HEK293T (cell line): ENCODE results near the gene IL9R.
"Not testable (repeated sequence)": the region's sequence is repeated elsewhere in the genome, so short reads cannot be mapped to it uniquely, and the experiment has no call there.

ENCODE experiments used
- CTCF ChIA-PET: fragments of 350-600 bp; formaldehyde crosslinking; extraction: SDS; loops from one replicate; lab custom pipeline; 2021; ENCODE audit warnings: antibody characterized with exemption, inconsistent platforms; lab: Yijun Ruan, JAX
- POLR2A ChIA-PET: fragments of 350-600 bp; formaldehyde crosslinking; extraction: SDS; loops from one replicate; lab custom pipeline; 2020; ENCODE audit warnings: antibody characterized with exemption, inconsistent platforms; lab: Yijun Ruan, JAX
- DNase-seq: peaks from one replicate; pipeline ENCODE4 v3.0.0; 2012; ENCODE audit warnings: mixed read lengths; ENCODE audit errors: extremely low spot score
- ARNT ChIP-seq: fragments of 450-650 bp; IDR thresholded peaks from 2 replicates; pipeline ENCODE4 v1.6.1; 2017; ENCODE audit warnings: mild to moderate bottlenecking
- BHLHE40 ChIP-seq: fragments of 450-650 bp; IDR thresholded peaks from 2 replicates; pipeline ENCODE4 v1.6.1; 2016; ENCODE audit warnings: mild to moderate bottlenecking, moderate library complexity, borderline replicate concordance
- CTBP1 ChIP-seq: fragments of 450-650 bp; IDR thresholded peaks from 2 replicates; pipeline ENCODE4 v1.6.1; 2016; ENCODE audit warnings: borderline replicate concordance
- ELF4 ChIP-seq: fragments of 450-650 bp; IDR thresholded peaks from 2 replicates; pipeline ENCODE4 v1.6.1; 2017; ENCODE audit warnings: antibody characterized with exemption
- FOXA1 ChIP-seq: fragments of 450-650 bp; IDR thresholded peaks from 2 replicates; pipeline ENCODE4 v1.6.1; 2016; ENCODE audit warnings: mild to moderate bottlenecking
- FOXK2 ChIP-seq: fragments of 450-650 bp; IDR thresholded peaks from 2 replicates; pipeline ENCODE4 v1.6.1; 2016; ENCODE audit warnings: mild to moderate bottlenecking
- FOXM1 ChIP-seq: fragments of 450-650 bp; IDR thresholded peaks from 2 replicates; pipeline ENCODE4 v1.6.1; 2017; ENCODE audit warnings: mild to moderate bottlenecking, borderline replicate concordance
- HDGF ChIP-seq: fragments of 450-650 bp; IDR thresholded peaks from 2 replicates; pipeline ENCODE4 v1.6.1; 2017; ENCODE audit warnings: antibody characterized with exemption, borderline replicate concordance
- L3MBTL2 ChIP-seq: fragments of 450-650 bp; conservative IDR thresholded peaks from 2 replicates; pipeline ENCODE4 v1.6.1; 2016; ENCODE audit warnings: mild to moderate bottlenecking
- LEF1 ChIP-seq: fragments of 450-650 bp; IDR thresholded peaks from 2 replicates; pipeline ENCODE4 v1.6.1; 2017; ENCODE audit warnings: mild to moderate bottlenecking, borderline replicate concordance
- NFRKB ChIP-seq: fragments of 450-650 bp; IDR thresholded peaks from 2 replicates; pipeline ENCODE4 v1.6.1; 2016; ENCODE audit warnings: mild to moderate bottlenecking, moderate library complexity
- SP1 ChIP-seq: fragments of 450-650 bp; IDR thresholded peaks from 2 replicates; pipeline ENCODE4 v1.6.1; 2017
- SUZ12 ChIP-seq: fragments of 450-650 bp; IDR thresholded peaks from 2 replicates; pipeline ENCODE4 v1.6.1; 2016; ENCODE audit warnings: mild to moderate bottlenecking
- TARDBP ChIP-seq: fragments of 450-650 bp; IDR thresholded peaks from 2 replicates; pipeline ENCODE4 v1.6.1; 2016
- ZNF384 ChIP-seq: fragments of 450-650 bp; IDR thresholded peaks from 2 replicates; pipeline ENCODE4 v1.6.1; 2016
- TF ChIP-seq, protein P1 (sequence below): fragments of 450-650 bp; IDR thresholded peaks from 2 replicates; pipeline ENCODE4 v1.6.1; 2016

The IL9R gene

DNA sequence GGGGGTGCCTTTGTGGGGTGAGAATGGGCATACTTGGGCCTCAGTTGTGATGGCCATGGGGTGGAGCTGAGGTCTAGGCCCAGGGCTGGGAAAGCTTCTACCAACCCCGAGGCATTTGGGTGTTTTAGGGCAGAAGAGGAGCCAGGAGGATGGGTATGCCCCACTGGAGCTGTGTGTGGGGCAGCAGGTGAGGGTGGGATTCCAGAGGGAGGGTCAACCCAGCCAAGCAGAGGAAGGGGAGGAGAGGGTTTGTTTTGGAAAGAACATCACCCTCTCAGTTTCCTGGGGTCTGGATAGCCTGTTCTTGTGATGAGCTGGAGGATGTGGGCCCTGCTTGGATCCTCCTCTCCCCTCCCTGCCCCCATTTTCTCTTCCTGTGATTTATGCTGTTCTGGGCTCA lies 620 bp downstream of the IL9R start:
- ChIA-PET CTCF (no interaction called here), POLR2A (no interaction called here)
- DNase-seq: no peak
- TF ChIP-seq SUZ12: no peak
- TF ChIP-seq, protein P1, sequence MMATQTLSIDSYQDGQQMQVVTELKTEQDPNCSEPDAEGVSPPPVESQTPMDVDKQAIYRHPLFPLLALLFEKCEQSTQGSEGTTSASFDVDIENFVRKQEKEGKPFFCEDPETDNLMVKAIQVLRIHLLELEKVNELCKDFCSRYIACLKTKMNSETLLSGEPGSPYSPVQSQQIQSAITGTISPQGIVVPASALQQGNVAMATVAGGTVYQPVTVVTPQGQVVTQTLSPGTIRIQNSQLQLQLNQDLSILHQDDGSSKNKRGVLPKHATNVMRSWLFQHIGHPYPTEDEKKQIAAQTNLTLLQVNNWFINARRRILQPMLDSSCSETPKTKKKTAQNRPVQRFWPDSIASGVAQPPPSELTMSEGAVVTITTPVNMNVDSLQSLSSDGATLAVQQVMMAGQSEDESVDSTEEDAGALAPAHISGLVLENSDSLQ: no peak
- TF ChIP-seq FOXA1: no peak
- TF ChIP-seq HDGF: no peak
- TF ChIP-seq ZNF384: no peak
- no peak for TF ChIP-seq FOXM1
- no peak for TF ChIP-seq L3MBTL2
- no peak for TF ChIP-seq FOXK2
- no peak for TF ChIP-seq ARNT
- no peak for TF ChIP-seq LEF1
- no peak for TF ChIP-seq CTBP1
- no peak for TF ChIP-seq BHLHE40
- TF ChIP-seq TARDBP: no peak
- no peak for TF ChIP-seq SP1
- TF ChIP-seq ELF4: no peak
- TF ChIP-seq NFRKB: no peak

DNA sequence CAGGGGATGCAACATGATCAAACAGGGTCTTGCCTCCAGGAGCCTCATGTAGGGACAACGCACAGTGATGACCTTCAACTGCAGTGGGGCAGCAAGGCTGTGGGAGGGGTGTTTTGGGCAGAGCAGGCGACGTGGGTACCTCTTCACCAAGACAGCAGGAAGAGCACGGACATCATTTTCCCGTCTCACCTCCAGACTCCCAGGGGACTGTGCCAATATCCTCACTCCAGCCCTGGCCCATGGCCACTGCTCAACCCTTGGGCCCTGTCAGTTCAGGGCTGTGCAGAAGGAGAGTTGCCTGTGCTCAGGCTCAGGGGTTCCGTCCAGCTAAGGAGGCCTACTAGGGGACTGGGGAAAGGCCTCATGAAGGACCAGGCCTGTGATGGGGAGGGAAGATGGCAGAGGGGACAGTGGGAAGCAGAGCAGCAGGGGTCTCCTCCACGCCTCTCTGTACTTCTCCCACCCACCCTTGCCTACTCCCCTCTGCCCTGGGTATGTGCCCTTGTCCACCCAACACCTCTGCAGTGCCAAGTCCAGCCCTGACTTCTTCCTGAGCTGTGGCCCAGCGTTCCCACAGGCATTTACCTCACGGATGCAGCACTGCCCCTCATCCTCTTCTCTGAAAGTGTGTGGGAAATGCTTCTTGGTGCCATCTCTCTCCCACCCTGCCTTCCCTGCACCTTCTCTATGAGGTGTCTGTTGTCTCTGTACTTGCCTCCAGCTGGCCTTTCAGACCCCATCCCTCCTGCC lies 1.4 kb downstream of the IL9R start:
- TF ChIP-seq ELF4: no peak
- no peak for TF ChIP-seq L3MBTL2
- no peak for TF ChIP-seq SP1
- no peak for TF ChIP-seq ZNF384
- no peak for TF ChIP-seq BHLHE40
- no peak for TF ChIP-seq TARDBP
- TF ChIP-seq FOXK2: no peak
- no peak for TF ChIP-seq SUZ12
- no peak for TF ChIP-seq LEF1
- TF ChIP-seq FOXA1: no peak
- POLR2A ChIA-PET: no interaction called here
- CTCF ChIA-PET: no interaction called here
- DNase-seq: no peak

- DNase-seq, CTCF ChIA-PET, POLR2A ChIA-PET: not testable (repeated sequence)
Observed at GRCh38 chrX:155999751-156000150, 2.3 kb downstream of the IL9R start.

DNA sequence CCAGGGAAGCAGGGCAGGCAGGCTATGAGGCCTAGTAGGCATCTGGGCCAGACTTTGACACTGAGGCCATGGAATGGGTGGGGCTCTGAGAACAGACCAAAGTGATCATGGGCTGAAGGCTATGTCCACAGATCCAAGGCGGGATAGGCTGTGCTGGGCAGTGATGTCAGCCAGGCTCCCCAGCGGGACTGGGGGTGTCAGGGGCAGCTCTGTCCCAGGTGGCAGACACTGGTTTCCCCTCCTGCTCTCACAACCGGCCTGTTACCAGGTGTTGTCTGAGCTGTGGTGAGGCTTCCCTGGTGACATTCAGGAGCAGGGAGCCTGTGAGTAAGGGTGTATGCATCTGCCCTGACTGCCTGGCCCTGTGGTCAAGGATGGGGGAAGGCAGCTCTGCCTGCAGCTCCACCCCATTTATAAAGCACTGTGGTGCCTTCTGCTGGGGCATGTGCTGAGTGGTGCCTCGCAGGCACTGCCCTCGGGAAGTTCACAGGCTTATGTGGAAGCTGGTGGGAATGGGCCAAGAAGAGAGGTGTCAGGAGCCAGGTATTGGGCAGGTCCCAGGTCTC lies 2.9 kb downstream of the IL9R start:
- ChIA-PET CTCF (no interaction called here), POLR2A (no interaction called here)
- no peak for TF ChIP-seq FOXK2
- TF ChIP-seq BHLHE40: no peak
- TF ChIP-seq, protein P1: no peak
- TF ChIP-seq ZNF384: no peak
- TF ChIP-seq ELF4: no peak
- no peak for DNase-seq

DNA sequence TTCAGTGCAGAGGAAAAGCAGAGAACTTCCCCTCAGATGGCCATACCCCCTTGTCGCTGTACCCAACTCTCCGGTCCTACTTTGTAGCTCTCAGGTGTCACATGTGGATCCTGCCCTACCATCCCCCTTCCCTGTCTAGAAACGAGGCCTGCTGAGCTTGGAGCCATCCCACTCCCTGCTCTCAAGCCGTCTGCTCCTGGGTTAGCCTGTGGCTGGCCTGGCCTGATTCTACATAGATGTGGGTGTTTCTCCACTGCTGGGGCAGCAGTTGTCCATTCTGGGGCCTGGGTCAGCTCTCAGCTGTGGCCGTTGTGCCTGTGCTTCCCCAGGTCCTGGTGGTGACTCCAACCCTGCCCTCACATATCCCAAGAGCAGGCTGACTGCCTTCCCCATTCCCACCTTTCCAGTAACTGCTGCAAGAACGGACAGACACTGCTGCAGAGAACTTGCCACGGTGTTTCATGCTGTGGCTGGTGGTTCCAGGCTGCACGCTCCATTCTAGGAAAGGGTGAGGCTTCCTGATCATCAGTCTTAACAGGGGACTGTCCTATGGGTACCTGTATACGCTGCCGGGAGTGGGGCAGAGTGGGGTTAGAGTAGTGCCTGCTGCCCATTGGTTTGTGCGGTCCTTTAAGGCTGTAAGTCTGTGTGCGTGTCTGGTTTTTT lies 3.6 kb downstream of the IL9R start:
- TF ChIP-seq ARNT (no peak), SUZ12 (no peak), FOXM1 (no peak), SP1 (no peak), BHLHE40 (no peak), ELF4 (no peak), L3MBTL2 (no peak), FOXK2 (no peak), LEF1 (no peak), TARDBP (no peak), NFRKB (no peak), ZNF384 (no peak), FOXA1 (no peak), HDGF (no peak), CTBP1 (no peak)
- TF ChIP-seq, protein P1: no peak
- DNase-seq: no peak
- ChIA-PET CTCF (no interaction called here), POLR2A (no interaction called here)

- TF ChIP-seq SUZ12: no peak
- no peak for TF ChIP-seq LEF1
- TF ChIP-seq SP1: no peak
- no peak for TF ChIP-seq ARNT
- no peak for TF ChIP-seq FOXM1
- TF ChIP-seq, protein P1: no peak
- no peak for TF ChIP-seq TARDBP
- no peak for TF ChIP-seq NFRKB
- no peak for TF ChIP-seq FOXK2
- TF ChIP-seq ELF4: no peak
- TF ChIP-seq FOXA1: no peak
- no peak for TF ChIP-seq BHLHE40
- TF ChIP-seq HDGF: no peak
- no peak for TF ChIP-seq CTBP1
- no peak for TF ChIP-seq ZNF384
- TF ChIP-seq L3MBTL2: no peak
- ChIA-PET POLR2A (no interaction called here), CTCF (no interaction called here)
- DNase-seq: no peak
Observed at GRCh38 chrX:156001667-156002021, 4.1 kb downstream of the IL9R start.
